ENCODE measurements around the gene RABL6.
A peak's percentile ranks its signal among the peaks of the same experiment; 100 is the strongest.
"Not testable (repeated sequence)": the region's sequence is repeated elsewhere in the genome, so short reads cannot be mapped to it uniquely, and the experiment has no call there.

The RABL6 gene, protein sequence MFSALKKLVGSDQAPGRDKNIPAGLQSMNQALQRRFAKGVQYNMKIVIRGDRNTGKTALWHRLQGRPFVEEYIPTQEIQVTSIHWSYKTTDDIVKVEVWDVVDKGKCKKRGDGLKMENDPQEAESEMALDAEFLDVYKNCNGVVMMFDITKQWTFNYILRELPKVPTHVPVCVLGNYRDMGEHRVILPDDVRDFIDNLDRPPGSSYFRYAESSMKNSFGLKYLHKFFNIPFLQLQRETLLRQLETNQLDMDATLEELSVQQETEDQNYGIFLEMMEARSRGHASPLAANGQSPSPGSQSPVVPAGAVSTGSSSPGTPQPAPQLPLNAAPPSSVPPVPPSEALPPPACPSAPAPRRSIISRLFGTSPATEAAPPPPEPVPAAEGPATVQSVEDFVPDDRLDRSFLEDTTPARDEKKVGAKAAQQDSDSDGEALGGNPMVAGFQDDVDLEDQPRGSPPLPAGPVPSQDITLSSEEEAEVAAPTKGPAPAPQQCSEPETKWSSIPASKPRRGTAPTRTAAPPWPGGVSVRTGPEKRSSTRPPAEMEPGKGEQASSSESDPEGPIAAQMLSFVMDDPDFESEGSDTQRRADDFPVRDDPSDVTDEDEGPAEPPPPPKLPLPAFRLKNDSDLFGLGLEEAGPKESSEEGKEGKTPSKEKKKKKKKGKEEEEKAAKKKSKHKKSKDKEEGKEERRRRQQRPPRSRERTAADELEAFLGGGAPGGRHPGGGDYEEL

DNA sequence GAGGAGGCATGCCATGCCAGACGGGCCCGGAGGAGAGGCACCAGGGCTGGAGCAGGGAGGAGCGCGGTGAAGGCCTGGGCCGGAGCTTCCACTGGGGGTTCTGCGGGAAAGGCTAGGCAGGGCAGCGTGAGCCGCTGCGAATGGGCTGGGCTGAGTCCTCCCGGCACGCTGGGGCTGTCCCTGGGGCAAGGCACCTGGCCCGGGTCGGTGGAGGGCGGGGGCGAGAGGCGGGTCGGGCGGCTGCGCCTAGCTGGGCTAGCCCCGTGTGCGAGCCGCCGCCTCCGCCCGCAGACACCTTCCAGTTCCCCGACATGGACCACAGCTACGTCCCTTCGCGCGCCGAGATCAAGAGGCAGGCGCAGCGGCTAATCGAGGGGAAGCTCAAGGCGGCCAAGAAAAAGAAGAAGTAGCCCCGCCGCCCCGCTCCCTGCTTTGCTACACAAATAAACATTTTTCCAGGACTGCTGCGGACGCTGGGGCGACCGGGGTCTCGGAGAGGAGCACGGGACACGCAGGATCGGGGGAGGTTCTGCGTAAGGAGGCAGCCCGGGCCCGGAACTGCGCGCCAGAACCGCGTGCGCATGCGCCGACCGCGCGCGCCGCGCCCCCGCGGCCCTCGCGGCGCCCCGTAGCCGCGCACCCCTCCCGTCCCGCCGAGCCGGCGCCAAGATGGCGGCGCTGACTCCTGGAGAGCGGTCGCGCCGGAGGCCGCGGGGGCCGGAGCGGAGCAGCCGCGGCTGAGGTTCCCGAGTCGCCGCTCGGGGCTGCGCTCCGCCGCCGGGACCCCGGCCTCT lies at the start of gene RABL6:
Gene RABL6, plus strand, starts transcription at position 668 of the 794 bp plus-strand sequence. CDS start 249 bp downstream, outside the sequence.
- peak; percentile 99 for DNase-seq (ENCODE audit: low spot score)

DNA sequence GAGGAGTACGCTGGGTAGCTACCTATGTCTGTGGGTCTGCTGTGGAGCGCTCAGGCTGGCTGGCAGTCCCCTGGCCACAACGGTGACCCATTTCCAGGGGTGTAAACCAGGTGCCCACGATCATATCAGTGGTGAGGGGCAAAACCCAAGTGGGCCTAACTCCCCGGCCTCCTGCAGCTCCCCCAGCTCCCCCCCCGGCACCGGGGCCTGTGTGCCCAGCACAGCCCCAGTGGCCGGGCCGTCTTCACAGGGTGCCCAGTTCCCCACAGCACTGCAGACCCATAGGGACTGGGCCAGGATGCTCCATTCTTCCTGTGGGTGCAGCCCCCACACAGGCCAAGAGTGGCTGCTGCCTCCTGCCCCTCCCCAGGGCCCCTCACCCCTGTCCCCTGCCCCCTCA lies 48.7 kb upstream of the RABL6 start:
- DNase-seq (ENCODE audit: low spot score): no peak

DNA sequence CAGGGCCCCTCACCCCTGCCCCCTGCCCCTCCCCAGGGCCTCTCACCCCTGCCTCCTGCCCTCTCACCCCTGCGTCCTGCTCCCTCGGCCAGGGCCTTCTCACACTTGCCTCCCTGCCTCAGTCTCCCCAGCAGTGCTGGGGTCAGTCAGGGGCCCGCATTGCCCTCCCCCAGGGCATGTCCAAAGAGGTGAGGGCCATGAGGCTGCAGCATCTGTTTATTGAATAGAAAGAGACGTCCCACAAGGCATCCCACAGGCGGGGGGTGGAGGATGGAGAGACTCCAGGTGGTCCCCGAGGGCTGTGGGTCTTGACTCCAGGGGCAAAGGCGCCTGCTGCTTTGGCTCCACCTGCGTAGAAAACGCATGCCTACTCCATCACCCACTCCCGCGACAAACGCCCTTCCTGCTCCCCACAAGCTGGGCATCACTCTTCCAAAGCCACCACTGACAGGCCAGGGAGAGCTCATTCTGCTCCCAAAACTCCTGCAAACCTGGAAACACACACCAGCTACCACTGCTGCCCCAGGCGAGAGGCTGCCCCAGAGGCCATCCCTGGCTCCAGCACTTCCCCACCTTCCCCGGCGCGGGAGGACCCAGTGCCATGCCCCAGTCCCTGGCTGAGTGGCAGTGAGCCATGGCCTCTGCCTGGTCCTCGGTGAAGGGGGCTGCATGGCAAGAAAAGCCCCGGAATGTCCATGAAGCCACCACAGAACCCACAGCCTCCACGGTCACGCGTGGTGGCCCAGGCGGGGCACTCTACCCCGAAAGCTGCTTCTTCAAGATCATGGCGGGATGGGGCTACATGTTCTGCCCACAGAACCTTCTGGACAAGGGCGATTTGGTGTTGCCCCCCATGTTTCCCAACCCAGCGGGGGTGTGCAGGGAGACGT lies 48.1 kb upstream of the RABL6 start:
- DNase-seq (ENCODE audit: low spot score): no peak

DNA sequence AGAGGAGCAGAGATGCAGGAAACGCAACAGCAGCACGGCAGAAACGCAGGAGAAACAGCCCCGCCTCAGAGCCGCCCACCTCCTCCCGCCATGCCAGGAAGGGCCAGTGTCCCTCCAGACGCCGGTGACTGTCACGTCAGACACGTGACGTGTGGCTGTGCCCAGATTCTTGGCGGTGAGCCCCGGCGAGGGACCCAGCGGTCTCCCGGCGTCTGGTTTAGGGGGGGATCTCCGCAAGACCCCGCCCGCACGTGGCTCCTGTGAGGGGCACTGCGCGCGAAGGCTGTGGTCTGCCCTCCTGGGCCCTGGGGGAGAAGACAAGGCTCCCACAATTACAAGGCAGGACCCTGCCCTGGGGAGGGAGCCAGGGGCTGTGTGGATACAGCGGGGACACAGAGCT lies 47.3 kb upstream of the RABL6 start:
- DNase-seq (ENCODE audit: low spot score): no peak

DNA sequence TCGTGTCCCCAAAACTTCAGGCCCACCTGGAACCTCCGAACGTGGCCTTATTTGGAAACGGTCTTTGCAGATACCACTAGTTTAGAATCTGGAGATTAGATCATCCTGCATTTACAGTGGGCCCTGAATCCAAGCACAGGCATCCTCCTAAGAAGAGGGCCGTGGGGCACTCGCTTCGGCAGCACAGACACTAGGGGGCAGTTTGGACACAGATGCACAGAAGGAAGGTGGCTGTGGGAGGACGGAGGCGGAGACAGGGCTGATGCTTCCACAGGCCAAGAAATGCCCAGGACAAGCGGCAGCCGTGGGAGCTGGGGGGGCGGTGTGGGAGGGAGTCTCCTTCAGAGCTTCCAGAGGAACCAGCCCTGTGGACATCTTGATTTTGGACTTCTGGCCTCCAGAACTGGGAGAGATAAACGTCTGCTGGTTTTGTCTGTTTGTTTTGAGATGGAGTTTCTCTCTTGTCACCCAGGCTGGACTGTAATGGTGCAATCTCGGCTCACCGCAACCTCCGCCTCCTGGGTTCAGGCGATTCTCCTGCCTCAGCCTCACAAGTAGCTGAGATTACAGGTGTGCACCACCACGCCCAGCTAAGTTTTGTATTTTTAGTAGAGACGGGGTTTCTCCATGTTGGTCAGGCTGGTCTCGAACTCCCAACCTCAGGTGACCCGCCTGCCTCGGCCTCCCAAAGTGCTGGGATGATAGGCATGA lies 46.8 kb upstream of the RABL6 start:
- peak; percentile 83 for DNase-seq (ENCODE audit: low spot score)

DNA sequence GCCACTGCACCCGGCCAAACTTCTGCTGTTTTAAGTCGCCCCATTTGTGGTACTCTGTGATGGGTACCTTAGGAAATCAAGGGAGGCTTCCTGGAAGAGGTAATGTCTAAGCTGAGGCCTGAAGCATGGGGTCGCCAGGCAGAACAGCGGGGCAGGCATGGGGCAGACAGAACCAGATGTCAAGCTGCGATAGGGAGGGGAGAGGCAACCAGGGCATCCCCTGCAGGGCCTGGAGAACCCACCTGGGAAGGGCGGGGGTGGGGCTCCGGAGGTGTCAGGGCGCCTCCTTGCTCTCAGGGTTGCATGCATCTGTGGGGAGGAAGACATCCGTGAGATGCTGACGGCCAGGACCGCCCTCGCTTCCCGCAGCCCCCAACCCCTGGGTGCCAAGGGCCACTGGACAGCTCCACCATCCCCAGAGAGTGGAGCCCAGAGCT lies 46.2 kb upstream of the RABL6 start:
- no peak for DNase-seq (ENCODE audit: low spot score)

DNA sequence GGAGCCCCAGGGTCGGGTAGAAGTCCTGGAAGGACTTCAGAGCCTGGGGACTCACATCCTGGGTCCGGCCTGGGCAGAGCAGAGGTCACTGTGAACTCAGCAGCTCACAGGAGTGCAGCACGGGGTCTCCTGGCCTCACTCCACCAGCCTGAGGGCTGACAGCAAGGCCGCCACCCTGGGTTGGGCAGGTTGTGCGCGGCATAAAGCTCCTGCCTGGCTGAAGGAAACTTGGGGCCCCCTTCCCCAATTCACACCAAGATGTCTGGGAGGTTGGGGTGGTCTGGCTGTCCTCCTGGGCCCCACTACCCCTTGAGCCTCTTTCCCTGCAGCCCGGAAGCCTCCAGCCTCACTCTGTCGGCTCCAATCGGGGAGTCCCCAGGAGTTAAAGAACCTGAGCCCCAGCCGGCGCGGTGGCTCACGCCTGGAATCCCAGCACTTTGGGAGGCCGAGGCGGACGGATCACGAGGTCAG lies 45.5 kb upstream of the RABL6 start:
- DNase-seq (ENCODE audit: low spot score): no peak

DNA sequence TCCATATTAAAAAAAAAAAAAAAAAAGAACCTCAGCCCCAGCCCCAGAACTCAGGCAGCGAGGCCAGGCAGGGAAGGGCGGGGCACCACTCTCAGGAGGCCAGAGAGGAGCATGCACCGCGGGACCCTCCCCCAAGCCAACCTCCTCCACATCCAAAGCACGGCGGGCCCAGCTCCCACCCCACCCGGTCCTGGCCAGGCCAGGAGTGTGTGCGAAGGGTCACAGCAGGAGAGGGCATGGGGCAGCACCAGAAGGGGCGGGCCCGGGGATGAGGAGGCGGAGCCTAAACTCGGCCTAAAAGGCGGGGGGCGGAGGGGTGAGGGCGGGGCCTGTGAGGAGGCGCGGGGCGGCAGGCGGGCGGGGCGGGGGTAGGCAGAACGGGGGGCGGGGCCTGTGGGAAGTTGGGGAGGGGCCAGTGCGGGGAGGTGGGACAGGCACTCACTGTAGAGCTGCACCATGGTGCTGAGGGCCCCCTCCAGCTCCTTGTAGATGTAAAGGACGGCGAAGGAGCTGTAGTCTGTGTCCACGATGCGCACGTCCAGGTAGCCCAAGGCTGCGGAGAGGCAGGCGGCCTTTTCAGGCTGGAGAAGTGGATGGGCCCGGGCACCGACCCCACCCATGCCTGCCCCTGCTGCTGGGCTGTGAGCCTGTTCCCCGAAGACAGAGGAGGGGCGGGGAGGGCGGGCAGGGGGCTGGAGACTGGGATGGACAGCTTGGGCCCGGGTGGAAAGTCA lies 44.7 kb upstream of the RABL6 start:
- peak; percentile 47 for DNase-seq (ENCODE audit: low spot score)

DNA sequence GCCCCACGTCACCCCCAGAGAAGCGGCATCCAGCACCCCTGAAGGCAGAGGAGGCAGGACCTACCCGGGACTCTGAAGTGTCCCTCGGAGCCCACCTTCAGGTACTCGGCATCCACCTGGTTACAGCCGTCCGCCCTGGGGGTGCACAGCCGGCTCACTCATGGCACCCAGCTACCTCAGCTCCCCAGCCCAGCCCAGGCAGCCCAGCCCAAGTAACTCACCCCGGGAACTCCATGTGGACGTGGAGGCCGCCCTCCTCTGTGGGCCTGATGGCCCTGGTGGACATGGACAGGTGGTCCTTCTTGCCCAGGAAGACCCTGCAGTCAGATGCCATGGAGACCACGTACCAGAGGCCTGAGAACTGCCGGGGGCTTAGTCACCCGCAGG lies 44.1 kb upstream of the RABL6 start:
- DNase-seq (ENCODE audit: low spot score): no peak

DNA sequence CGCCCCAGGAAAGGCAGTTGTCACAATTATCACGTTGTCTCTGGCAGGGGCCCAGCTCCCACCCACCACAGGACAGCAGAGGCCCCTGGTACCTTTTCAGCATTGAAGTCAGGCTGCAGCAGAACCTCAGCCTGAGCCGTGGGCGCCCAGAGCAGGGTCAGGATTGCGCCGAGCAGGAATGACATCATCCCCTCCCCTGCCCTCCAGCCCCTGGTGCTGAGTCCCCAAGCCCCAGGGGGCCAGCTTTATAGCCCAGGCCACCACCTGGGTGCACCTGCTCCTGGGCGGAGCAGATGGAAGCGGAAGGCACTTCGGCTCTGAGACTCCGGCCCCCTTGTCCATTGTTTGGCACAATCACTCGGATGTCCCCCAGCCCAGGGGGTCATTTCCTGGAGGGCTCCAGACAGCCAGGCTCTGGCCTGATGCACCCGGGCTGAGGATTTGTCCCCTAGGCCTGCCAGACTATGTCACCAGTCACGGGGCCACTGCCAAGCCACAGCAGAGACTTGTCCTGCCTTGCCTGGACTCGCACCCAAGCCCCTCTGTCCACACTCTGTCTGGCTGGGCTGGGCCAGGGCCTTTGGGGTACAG lies 43.4 kb upstream of the RABL6 start, which contains the start of gene LCN15:
Gene LCN15, minus strand, starts transcription at position 218 of the 591 bp plus-strand sequence. Its CDS starts 30 bp downstream, at position 188.
- DNase-seq (ENCODE audit: low spot score): no peak

DNA sequence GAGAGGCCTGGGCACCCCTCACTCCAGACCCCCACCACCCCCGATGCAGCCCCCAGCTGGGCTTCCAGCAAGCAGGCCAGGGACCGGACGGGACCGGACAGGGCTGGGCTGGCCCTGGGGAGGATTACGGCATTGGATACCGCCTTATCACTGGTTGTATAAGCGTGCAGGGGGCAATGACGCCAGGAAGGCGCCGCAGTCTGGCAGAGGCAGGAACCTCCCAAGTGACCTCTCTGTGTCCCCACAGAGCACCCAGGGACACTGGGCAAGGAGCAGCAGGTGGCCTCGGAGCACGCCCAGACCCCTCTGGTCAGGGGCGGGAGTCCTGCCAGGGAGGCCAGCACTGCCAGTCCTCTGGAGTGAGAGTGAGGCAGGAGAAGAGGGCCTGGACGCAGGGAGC lies 42.7 kb upstream of the RABL6 start:
- no peak for DNase-seq (ENCODE audit: low spot score)

DNA sequence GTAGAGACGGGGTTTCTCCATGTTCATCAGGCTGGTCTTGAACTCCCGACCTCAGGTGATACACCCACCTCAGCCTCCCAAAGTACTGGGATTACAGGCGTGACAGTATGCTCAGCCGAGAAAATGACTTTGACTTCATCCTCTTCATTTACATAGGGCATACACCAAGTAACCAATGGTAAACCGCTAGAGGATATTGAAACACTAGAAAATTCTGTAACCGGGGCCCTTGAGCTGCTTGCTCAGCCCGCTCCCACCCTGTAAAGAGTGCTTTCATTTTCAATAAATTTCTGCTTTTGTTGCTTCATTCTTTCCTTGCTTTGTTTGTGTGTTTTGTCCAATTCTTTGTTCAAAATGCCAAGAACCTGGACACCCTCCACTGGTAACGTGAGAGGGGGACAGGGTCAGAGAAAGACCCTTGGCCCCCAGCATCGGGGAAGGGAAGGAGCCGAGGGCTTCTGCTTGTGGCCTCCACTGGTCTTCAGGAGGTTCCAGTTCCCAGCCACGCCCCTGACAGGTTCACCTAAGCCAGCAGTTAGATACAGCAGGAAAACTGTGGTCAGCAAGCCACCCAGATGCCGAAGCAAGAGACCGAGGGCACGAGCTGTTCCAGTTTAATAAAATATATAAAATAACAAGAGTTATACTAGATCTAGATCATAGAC lies 41.9 kb upstream of the RABL6 start:
- not testable (repeated sequence) for DNase-seq (ENCODE audit: low spot score)

DNA sequence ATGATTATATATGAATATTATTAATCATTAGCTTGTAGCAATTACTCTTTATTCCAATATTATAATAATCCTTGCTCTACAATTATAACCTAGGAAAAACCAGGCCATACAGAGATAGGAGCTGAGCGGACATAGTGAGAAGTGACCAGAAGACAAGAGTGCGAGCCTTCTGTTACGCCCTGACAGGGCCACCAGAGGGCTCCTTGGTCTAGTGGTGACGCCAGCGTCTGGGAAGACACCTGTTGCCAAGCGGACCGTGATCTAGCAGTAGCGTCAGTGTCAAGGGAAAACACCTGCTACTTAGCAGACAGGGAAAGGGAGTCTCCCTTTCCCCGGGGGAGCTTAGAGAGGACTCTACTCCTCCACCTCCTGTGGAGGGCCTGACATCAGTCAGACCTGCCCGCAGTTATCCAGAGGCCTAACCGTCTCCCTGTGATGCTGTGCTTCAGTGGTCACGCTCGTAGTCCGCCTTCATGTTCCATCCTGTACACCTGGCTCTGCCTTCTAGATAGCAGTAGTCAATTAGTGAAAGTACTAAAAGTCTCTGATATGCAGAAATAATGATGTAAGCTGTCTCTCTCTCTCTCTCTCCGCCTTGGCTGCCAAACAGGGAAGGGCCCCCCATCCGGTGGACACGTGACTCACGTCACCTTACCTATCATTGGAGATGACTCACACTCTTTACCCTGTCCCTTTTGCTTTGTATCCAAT lies 41.2 kb upstream of the RABL6 start:
- not testable (repeated sequence) for DNase-seq (ENCODE audit: low spot score)

DNA sequence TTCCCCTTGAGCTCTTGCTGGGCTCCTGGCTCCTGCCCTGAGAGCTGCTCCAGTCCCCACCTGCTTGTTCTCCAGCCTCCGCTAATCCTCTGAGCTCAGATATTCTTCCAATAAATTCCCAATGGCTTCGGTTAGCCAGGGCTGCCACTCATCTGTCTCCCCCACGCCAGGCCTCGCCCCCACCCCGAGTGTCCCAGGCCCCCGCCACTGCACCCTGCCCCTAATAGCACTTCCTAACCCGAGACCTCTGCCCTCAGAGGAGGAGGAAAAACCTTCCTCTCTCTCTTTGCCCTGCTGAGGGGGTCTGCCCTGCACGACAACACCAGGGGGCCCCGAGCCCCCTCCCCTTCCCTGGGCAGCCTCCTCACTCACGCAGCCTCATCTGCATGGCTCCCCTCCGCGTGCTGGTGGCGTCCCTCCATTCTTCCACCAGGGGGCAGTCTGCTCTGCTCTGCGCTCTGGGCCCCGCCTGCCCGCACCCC lies 38.0 kb upstream of the RABL6 start:
- DNase-seq (ENCODE audit: low spot score): peak; percentile 72

DNA sequence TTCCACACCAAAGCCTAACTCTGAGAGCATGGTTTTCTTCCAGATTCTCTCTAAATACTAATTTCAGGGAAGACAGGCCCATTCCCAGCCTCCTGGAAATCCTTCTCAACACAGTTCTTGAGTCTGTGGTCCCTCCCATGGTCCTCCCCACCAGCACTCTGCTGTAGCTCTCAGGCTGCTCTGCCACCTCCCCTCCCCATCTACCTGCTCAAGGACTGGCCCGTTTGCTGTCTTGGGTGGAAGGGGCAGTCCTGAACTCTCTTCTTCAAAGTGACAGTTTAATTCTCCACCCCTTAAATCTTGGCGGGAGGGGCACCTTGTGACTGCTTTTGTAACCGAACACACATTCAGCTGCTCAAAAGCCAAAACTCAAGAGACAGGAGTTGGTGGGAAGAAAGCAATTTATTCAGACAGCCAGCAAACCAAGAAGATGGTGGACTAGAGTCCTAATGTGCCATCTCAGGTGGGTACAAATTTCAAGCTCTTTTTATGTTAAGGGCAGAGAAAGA lies 35.8 kb upstream of the RABL6 start:
- DNase-seq (ENCODE audit: low spot score): no peak

DNA sequence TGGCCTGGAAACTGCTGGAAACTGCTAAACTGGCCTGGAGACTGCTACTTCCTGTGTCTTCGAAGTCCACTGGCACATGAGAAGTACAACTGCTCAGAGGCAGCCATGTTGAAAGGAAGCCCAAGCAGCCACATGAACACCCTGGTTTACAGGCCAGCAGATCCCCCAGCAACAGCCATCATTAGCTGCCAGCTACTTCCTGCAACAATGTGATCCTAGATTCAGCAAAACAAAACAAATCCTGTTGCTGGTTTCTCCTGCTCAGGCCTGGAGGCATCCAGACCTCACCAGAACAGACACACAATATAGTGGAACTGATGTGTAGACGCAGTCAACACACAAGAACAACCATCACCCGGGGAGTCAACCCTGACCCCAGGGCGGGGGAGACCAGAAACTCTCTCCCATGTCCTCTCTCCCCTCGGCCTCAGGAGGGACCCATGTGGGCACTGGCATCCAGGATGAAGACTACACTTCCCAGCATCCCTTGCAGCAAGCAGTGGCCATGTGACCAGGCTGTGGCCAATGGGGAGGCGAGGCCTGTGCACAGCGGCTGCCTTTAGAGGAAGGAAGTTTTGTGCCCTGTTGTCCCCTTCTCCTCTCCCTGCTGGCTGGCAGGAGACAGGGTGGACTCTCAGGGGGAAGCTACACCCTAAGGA lies 34.2 kb upstream of the RABL6 start:
- no peak for DNase-seq (ENCODE audit: low spot score)

DNA sequence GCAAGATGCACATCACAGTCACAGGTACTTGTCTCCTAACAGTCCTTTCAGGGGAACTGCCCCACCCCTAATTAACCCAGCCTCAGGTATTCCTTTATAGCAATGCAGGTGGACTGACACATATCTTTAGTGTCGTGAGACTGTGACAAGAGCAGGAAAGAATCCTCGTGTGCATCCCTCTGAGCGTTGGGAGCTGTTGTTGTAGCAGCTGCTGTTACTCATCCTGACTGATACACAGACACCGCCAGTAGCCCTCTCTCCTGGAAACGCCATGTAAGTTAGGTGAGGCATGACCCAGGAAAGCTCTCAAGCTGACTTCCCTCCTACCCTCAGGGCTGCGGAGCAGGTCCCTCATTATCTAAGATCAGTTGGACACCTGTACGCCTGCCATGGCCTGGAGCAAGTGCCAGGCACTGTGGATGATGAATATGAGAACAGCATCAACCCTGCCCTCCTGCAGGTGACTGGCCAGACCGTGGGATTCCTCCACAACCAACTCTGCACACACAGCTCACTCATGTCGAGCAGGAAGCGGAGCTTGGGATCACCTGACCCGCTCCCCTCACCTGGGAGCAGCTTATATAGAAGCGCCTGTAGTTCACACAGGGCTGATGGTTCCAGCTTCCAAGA lies 33.2 kb upstream of the RABL6 start:
- no peak for DNase-seq (ENCODE audit: low spot score)

Measured in GM03348 (cell line).